Measurements from ENCODE around the gene CREB5. TPM values are rescaled to one million over a fixed set of nuclear protein-coding genes. Genes with fewer than 3 reads are reported as not detected.

Gene CREB5
- total and polyA plus RNA-seq, 3 donors from 2014 or later: 2.0 to 2.9 (median 2.9) TPM

GRCh38 chr7:28850699-28851098, 438.4 kb downstream of the CREB5 start:
- TF ChIP-seq POLR2A (IDR thresholded peaks at IDR 0.05) (no peak), CTCF (IDR thresholded peaks at IDR 0.05) (no peak)
- H3K36me3 ChIP-seq (ENCODE audit: low read depth, missing control alignments): no peaks in the 10 kb centered on the region
- H3K27ac ChIP-seq: no peak overlapping the region
- no peaks in the 10 kb centered on the region for H3K27me3 ChIP-seq
- H3K4me3 ChIP-seq: no peak overlapping the region
- H3K4me1 ChIP-seq: no peaks in the 10 kb centered on the region
- intact Hi-C loops (cut with DNase I; ENCODE audit: low total_unique reads): loop anchor here (5.0 to 10.0 kb wide), 2 partner anchors 216 to 463 kb away; no protein-coding TSS in a partner anchor
- H3K9me3 ChIP-seq: no peaks in the 10 kb centered on the region
- no peak for DNase-seq

- no peaks in the 10 kb centered on the region for H3K36me3 ChIP-seq (ENCODE audit: low read depth, missing control alignments)
- DNase-seq: no peak
- H3K4me1 ChIP-seq: no peaks in the 10 kb centered on the region
- H3K27me3 ChIP-seq: no peaks in the 10 kb centered on the region
- TF ChIP-seq CTCF (IDR thresholded peaks at IDR 0.05): no peak
- no peak for TF ChIP-seq POLR2A (IDR thresholded peaks at IDR 0.05)
- WGBS, 2 donors: 18 to 29% methylated on average over 4 of the region's 4 CpGs
- H3K4me3 ChIP-seq: no peak overlapping the region
- no peaks in the 10 kb centered on the region for H3K9me3 ChIP-seq
- intact Hi-C loops (cut with DNase I; ENCODE audit: low total_unique reads): loop anchor here (5.0 to 10.0 kb wide), 2 partner anchors 218 to 466 kb away; no protein-coding TSS in a partner anchor
- H3K27ac ChIP-seq: no peak overlapping the region
These were observed 440.8 kb downstream of the CREB5 start for GRCh38 chr7:28853150-28853549.

GRCh38 chr7:28853834-28854749, 441.8 kb downstream of the CREB5 start:
- no peaks in the 10 kb centered on the region for H3K36me3 ChIP-seq (ENCODE audit: low read depth, missing control alignments)
- no peaks in the 10 kb centered on the region for H3K9me3 ChIP-seq
- TF ChIP-seq CTCF (IDR thresholded peaks at IDR 0.05) (peak; percentile 64 to 82 (median 66)), POLR2A (IDR thresholded peaks at IDR 0.05) (no peak)
- 3 to 4% methylated on average over 33 to 57 of the region's 63 CpGs for WGBS, 2 donors
- H3K4me1 ChIP-seq: no peaks in the 10 kb centered on the region
- H3K27me3 ChIP-seq: no peaks in the 10 kb centered on the region
- intact Hi-C loops (cut with DNase I; ENCODE audit: low total_unique reads): loop anchor here (5.0 to 10.0 kb wide), 2 partner anchors 219 to 467 kb away; no protein-coding TSS in a partner anchor
- peak overlapping the region; percentile 39 to 60 for H3K4me3 ChIP-seq
- peak; percentile 89 for DNase-seq
- H3K27ac ChIP-seq: no peak overlapping the region

- Histone ChIP-seq H3K27ac (no peak overlapping the region), H3K4me1 (no peaks in the 10 kb centered on the region), H3K27me3 (no peaks in the 10 kb centered on the region), H3K36me3 (ENCODE audit: low read depth, missing control alignments) (no peaks in the 10 kb centered on the region), H3K4me3 (no peak overlapping the region), H3K9me3 (no peaks in the 10 kb centered on the region)
- no peak for TF ChIP-seq POLR2A (IDR thresholded peaks at IDR 0.05)
- TF ChIP-seq CTCF (IDR thresholded peaks at IDR 0.05): no peak
- intact Hi-C loops (cut with DNase I; ENCODE audit: low total_unique reads): loop anchor here (5.0 to 10.0 kb wide), 2 partner anchors 220 to 467 kb away; no protein-coding TSS in a partner anchor
- DNase-seq: no peak
- WGBS, 2 donors: 44 to 64% methylated on average over 3 of the region's 3 CpGs
These were observed 442.4 kb downstream of the CREB5 start for GRCh38 chr7:28854750-28855074.
